Fibroblast of lung (primary cell): ENCODE results near the gene TNFRSF1A.

Experiments
- CTCF ChIP-seq, 2 donors: IDR thresholded peaks in 1 of 2; conservative IDR thresholded peaks in 1 of 2; 1 replicate in 1 of 2; 2 replicates in 1 of 2; pipeline ENCODE4 v1.5.1; 2011 to 2012; ENCODE audit warnings: low read length in 2 of 2, control low read depth in 1 of 2, inconsistent platforms in 1 of 2, low read depth in 1 of 2, mild to moderate bottlenecking in 1 of 2
- EZH2 ChIP-seq: IDR thresholded peaks from 2 replicates; pipeline ENCODE4 v1.5.1; 2012; ENCODE audit warnings: low read length, control low read depth, mild to moderate bottlenecking; ENCODE audit errors: missing control alignments

DNA sequence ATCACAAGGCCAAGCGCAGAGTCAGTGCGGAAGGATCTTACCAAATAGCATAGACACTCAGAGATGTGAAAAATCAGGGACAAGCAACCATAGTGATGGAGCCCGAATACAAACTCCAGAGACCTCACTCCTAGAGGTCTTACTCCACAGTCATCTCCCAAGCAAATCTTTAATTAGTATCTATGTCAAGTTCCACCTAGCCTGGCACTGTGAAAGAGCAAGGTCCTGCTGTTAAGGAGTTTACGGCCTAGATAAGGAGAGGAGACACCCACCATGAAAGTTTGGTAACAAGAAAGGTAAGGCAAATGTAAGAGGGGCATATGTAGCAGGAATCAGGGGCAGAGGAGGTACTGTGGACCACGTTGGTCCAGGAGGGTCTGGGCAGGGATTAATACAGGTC, 38.8 kb downstream of the TNFRSF1A start:
- TF ChIP-seq CTCF (conservative IDR thresholded peaks at IDR 0.05 in 1 of 2, IDR thresholded peaks at IDR 0.05 in 1 of 2; ENCODE audit: low read depth in 1 of 2, low read length in 2 of 2) (no peak), EZH2 (no peak)
